ENCODE measurements around the gene SCNM1. TPM values are rescaled to one million over a fixed set of nuclear protein-coding genes. Genes with fewer than 3 reads are reported as not detected.

The SCNM1 gene
- total RNA-seq, 1 donor, result 25.3 TPM

DNA sequence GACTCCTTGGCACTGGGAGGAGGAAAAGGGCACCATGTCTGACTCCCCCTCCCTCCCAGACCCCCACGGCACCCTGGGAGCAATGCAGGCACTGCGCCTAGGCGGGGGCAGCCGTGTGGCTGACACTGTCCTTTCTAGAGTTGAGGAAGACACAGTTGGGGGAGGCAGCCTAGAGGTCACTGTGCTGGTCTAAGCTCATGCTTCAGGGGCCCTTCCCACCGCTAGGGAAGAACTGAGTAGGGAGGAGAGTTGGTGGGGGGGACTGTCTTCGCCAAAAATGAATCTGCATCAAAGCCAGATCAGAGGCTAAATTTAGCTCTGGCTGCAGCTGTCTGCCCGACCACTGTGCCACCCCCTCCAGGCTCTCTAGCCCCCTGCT, 22.9 kb upstream of the SCNM1 start:
- Histone ChIP-seq H3K36me3 (ENCODE audit: insufficient read depth, low read length) (no peaks in the 10 kb centered on the region), H3K4me2 (ENCODE audit: insufficient read depth, low read length) (no peak overlapping the region), H3K27me3 (ENCODE audit: insufficient read depth, low read length) (peaks cover 11% of the 10 kb centered on the region), H3K4me1 (ENCODE audit: insufficient read depth, low read length) (peaks cover 16% of the 10 kb centered on the region), H3K4me3 (ENCODE audit: insufficient read depth, low read length) (no peak overlapping the region), H3K9me3 (ENCODE audit: low read depth, low read length) (no peaks in the 10 kb centered on the region), H2AFZ (ENCODE audit: low read length) (no peak overlapping the region), H3K27ac (ENCODE audit: low read depth, low read length) (no peak overlapping the region), H3K79me2 (ENCODE audit: insufficient read depth, low read length) (no peaks in the 10 kb centered on the region), H4K20me1 (ENCODE audit: insufficient read depth, low read length) (peaks cover 2% of the 10 kb centered on the region)
- TF ChIP-seq, protein P1, sequence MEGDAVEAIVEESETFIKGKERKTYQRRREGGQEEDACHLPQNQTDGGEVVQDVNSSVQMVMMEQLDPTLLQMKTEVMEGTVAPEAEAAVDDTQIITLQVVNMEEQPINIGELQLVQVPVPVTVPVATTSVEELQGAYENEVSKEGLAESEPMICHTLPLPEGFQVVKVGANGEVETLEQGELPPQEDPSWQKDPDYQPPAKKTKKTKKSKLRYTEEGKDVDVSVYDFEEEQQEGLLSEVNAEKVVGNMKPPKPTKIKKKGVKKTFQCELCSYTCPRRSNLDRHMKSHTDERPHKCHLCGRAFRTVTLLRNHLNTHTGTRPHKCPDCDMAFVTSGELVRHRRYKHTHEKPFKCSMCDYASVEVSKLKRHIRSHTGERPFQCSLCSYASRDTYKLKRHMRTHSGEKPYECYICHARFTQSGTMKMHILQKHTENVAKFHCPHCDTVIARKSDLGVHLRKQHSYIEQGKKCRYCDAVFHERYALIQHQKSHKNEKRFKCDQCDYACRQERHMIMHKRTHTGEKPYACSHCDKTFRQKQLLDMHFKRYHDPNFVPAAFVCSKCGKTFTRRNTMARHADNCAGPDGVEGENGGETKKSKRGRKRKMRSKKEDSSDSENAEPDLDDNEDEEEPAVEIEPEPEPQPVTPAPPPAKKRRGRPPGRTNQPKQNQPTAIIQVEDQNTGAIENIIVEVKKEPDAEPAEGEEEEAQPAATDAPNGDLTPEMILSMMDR (IDR thresholded peaks at IDR 0.05; ENCODE audit: extremely low read depth, low read depth, low read length), result no peak
- no peak for DNase-seq (ENCODE audit: insufficient read length, low spot score, missing footprints)

DNA sequence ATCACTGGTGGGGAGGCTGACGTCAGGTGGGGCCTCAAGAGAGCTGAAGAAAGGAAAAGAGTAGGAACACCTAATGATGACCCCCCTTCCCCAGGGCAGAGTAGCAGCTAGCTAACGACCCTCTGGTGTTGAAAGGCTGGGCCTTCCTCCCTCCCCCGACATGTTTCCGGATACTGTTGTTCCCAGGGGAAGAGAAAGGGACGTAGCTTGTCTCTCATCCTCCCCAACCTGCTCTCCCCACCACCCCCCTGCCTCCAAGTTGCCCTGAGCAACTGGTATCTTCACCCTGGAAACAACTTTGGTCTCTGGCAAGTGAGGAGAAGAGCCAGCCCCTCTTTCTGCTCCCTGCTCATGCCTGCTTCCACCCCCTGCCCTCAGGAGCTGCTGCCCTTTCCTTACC, 22.0 kb upstream of the SCNM1 start:
- no peak overlapping the region for H3K4me2 ChIP-seq (ENCODE audit: insufficient read depth, low read length)
- H2AFZ ChIP-seq (ENCODE audit: low read length), result no peak overlapping the region
- TF ChIP-seq, protein P1 (IDR thresholded peaks at IDR 0.05; ENCODE audit: extremely low read depth, low read depth, low read length), result no peak
- no peaks in the 10 kb centered on the region for H3K9me3 ChIP-seq (ENCODE audit: low read depth, low read length)
- H3K4me1 ChIP-seq (ENCODE audit: insufficient read depth, low read length), result peaks cover 16% of the 10 kb centered on the region
- H3K79me2 ChIP-seq (ENCODE audit: insufficient read depth, low read length), result no peaks in the 10 kb centered on the region
- H3K36me3 ChIP-seq (ENCODE audit: insufficient read depth, low read length), result no peaks in the 10 kb centered on the region
- no peak overlapping the region for H3K4me3 ChIP-seq (ENCODE audit: insufficient read depth, low read length)
- H4K20me1 ChIP-seq (ENCODE audit: insufficient read depth, low read length), result peaks cover 2% of the 10 kb centered on the region
- no peak overlapping the region for H3K27ac ChIP-seq (ENCODE audit: low read depth, low read length)
- peak; percentile 32 for DNase-seq (ENCODE audit: insufficient read length, low spot score, missing footprints)
- peaks cover 11% of the 10 kb centered on the region for H3K27me3 ChIP-seq (ENCODE audit: insufficient read depth, low read length)

GRCh38 chr1:151144474-151145303, 21.3 kb upstream of the SCNM1 start:
- peaks cover 2% of the 10 kb centered on the region for H4K20me1 ChIP-seq (ENCODE audit: insufficient read depth, low read length)
- no peak overlapping the region for H2AFZ ChIP-seq (ENCODE audit: low read length)
- H3K36me3 ChIP-seq (ENCODE audit: insufficient read depth, low read length), result no peaks in the 10 kb centered on the region
- no peak overlapping the region for H3K27ac ChIP-seq (ENCODE audit: low read depth, low read length)
- no peaks in the 10 kb centered on the region for H3K79me2 ChIP-seq (ENCODE audit: insufficient read depth, low read length)
- peaks cover 11% of the 10 kb centered on the region for H3K27me3 ChIP-seq (ENCODE audit: insufficient read depth, low read length)
- no peak overlapping the region for H3K4me3 ChIP-seq (ENCODE audit: insufficient read depth, low read length)
- no peak overlapping the region for H3K4me2 ChIP-seq (ENCODE audit: insufficient read depth, low read length)
- no peaks in the 10 kb centered on the region for H3K9me3 ChIP-seq (ENCODE audit: low read depth, low read length)
- H3K4me1 ChIP-seq (ENCODE audit: insufficient read depth, low read length), result peaks cover 16% of the 10 kb centered on the region
- peak; percentile 65 for DNase-seq (ENCODE audit: insufficient read length, low spot score, missing footprints)
- TF ChIP-seq, protein P1 (IDR thresholded peaks at IDR 0.05; ENCODE audit: extremely low read depth, low read depth, low read length), result no peak

- H3K4me3 ChIP-seq (ENCODE audit: insufficient read depth, low read length), result peak overlapping the region; percentile 83
- TF ChIP-seq, protein P1 (IDR thresholded peaks at IDR 0.05; ENCODE audit: extremely low read depth, low read depth, low read length), result no peak
- peaks cover 2% of the 10 kb centered on the region for H4K20me1 ChIP-seq (ENCODE audit: insufficient read depth, low read length)
- no peaks in the 10 kb centered on the region for H3K36me3 ChIP-seq (ENCODE audit: insufficient read depth, low read length)
- H3K4me2 ChIP-seq (ENCODE audit: insufficient read depth, low read length), result peak overlapping the region; percentile 85
- H3K9me3 ChIP-seq (ENCODE audit: low read depth, low read length), result no peaks in the 10 kb centered on the region
- H3K27me3 ChIP-seq (ENCODE audit: insufficient read depth, low read length), result peaks cover 11% of the 10 kb centered on the region
- H3K4me1 ChIP-seq (ENCODE audit: insufficient read depth, low read length), result peaks cover 16% of the 10 kb centered on the region
- H3K27ac ChIP-seq (ENCODE audit: low read depth, low read length), result no peak overlapping the region
- peak overlapping the region; percentile 78 for H2AFZ ChIP-seq (ENCODE audit: low read length)
- no peaks in the 10 kb centered on the region for H3K79me2 ChIP-seq (ENCODE audit: insufficient read depth, low read length)
- no peak for DNase-seq (ENCODE audit: insufficient read length, low spot score, missing footprints)
Measured at GRCh38 chr1:151145304-151146071, 20.5 kb upstream of the SCNM1 start.
